SH-SY5Y (cell line): ENCODE measurements around the gene ZNF507.

Experiments used
- GATA2 ChIP-seq: IDR thresholded peaks from 2 replicates; pipeline ENCODE4 v1.6.1; 2011; ENCODE audit warnings: mild to moderate bottlenecking, low read depth, low read length
- GATA3 ChIP-seq: IDR thresholded peaks from 2 replicates; pipeline ENCODE4 v1.6.1; 2011; ENCODE audit warnings: low read depth, mild to moderate bottlenecking, low read length, moderate library complexity

DNA sequence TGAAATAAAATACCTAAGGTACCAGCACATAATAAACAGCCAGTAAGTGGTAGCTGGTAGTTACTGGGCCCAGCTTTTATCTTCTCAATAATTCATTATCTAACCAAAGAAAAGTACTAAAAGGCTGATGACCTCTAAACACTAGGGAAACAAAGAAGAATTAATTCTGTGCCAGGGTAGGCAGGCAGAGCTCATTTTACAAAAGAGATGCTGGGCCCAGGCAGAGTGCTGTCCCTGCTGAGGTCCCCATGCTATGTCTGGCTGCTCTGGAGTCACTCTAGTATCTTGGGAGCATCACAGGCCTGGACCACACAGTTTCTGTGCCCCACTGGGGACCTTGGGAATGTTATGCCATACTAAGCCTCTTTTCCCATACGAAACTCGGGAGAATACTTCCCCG, 18.2 kb downstream of the ZNF507 start:
- TF ChIP-seq GATA3, result no peak
- no peak for TF ChIP-seq GATA2
